Gastroesophageal sphincter (tissue), 3 donors: ENCODE data around the gene SLC17A4.

Source experiments
- POLR2A ChIP-seq, 2 donors: fragments of 450-650 bp; IDR thresholded peaks; one replicate each; pipeline ENCODE4 v1.6.1; 2017; ENCODE audit warnings: antibody characterized with exemption in 2 of 2, mild to moderate bottlenecking in 2 of 2, moderate library complexity in 1 of 2
- POLR2AphosphoS5 ChIP-seq: sonication (generic); formaldehyde crosslinking; IDR thresholded peaks from one replicate; pipeline ENCODE4 v1.6.1; 2017; ENCODE audit warnings: antibody characterized with exemption
- TF ChIP-seq, protein P1 (sequence below), 4 experiments: fragments of 200-600 bp in 2 of 4; fragments of 450-650 bp in 2 of 4; sonication (generic) in 1 of 4; IDR thresholded peaks; one replicate each; pipeline ENCODE4 v1.5.1; 2017 to 2019; ENCODE audit warnings: antibody characterized with exemption in 4 of 4, mild to moderate bottlenecking in 2 of 4, moderate library complexity in 2 of 4

DNA sequence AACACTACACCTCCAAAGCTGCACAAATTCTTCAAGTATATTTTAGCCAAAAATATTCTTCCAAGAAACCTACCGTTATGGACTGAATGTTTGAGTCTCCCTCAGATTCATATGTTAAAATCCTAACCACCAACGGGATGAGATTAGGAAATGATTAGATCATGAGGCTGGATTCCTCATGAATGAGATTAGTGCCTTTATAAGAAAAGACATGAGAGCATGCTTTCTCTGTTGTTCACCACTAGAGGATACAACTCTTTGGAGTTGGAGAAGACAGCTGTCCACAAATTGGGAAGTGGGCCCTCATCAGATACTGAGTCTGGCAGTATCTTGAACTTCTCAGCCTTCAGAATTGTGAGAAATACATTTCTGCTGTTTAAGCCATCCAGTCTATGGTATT lies 7.1 kb upstream of the SLC17A4 start:
- TF ChIP-seq, protein P1, sequence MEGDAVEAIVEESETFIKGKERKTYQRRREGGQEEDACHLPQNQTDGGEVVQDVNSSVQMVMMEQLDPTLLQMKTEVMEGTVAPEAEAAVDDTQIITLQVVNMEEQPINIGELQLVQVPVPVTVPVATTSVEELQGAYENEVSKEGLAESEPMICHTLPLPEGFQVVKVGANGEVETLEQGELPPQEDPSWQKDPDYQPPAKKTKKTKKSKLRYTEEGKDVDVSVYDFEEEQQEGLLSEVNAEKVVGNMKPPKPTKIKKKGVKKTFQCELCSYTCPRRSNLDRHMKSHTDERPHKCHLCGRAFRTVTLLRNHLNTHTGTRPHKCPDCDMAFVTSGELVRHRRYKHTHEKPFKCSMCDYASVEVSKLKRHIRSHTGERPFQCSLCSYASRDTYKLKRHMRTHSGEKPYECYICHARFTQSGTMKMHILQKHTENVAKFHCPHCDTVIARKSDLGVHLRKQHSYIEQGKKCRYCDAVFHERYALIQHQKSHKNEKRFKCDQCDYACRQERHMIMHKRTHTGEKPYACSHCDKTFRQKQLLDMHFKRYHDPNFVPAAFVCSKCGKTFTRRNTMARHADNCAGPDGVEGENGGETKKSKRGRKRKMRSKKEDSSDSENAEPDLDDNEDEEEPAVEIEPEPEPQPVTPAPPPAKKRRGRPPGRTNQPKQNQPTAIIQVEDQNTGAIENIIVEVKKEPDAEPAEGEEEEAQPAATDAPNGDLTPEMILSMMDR (IDR thresholded peaks at IDR 0.05) = no peak
- TF ChIP-seq POLR2AphosphoS5 = no peak
- no peak for TF ChIP-seq POLR2A (IDR thresholded peaks at IDR 0.05)
